Mesenchymal stem cell (in vitro differentiated cells and primary cell): Measurements from ENCODE around the gene USP12.

Source experiments
- DNase-seq: peaks from one replicate; pipeline ENCODE4 v3.0.0-alpha.2; 2013
- H2AFZ ChIP-seq: one replicate; pipeline ENCODE4 v1.6.1; 2013; ENCODE audit warnings: low read depth, mild to moderate bottlenecking, control low read depth, inconsistent platforms, low read length, moderate library complexity
- H2AK5ac ChIP-seq: 2 replicates; pipeline ENCODE4 v1.6.1; 2013; ENCODE audit warnings: low read length, moderate library complexity, mild to moderate bottlenecking, inconsistent platforms; ENCODE audit not compliant: severe bottlenecking
- H2BK120ac ChIP-seq: one replicate; pipeline ENCODE4 v1.6.1; 2013; ENCODE audit warnings: low read depth, mild to moderate bottlenecking, inconsistent platforms, low read length, moderate library complexity
- H2BK12ac ChIP-seq, 2 experiments: one replicate each; pipeline ENCODE4 v1.6.1; 2013; ENCODE audit warnings: inconsistent platforms in 2 of 2, low read length in 2 of 2, mild to moderate bottlenecking in 2 of 2, moderate library complexity in 2 of 2, control low read depth in 1 of 2
- H2BK15ac ChIP-seq: one replicate; pipeline ENCODE4 v1.6.1; 2013; ENCODE audit warnings: mild to moderate bottlenecking, low read depth, inconsistent platforms; ENCODE audit not compliant: poor library complexity, severe bottlenecking
- H2BK5ac ChIP-seq: 2 replicates; pipeline ENCODE4 v1.6.1; 2013; ENCODE audit warnings: low read depth, mild to moderate bottlenecking, low read length, control low read depth, inconsistent platforms; ENCODE audit not compliant: poor library complexity, severe bottlenecking
- H3K14ac ChIP-seq, 2 experiments: one replicate each; pipeline ENCODE4 v1.6.1; 2013; ENCODE audit warnings: inconsistent platforms in 2 of 2, low read length in 2 of 2, control low read depth in 1 of 2, mild to moderate bottlenecking in 1 of 2, moderate library complexity in 1 of 2
- H3K18ac ChIP-seq, 2 experiments: one replicate each; pipeline ENCODE4 v1.6.1; 2013; ENCODE audit warnings: inconsistent platforms in 2 of 2, low read length in 2 of 2, control low read depth in 1 of 2, low read depth in 1 of 2, mild to moderate bottlenecking in 1 of 2
- H3K23ac ChIP-seq, 2 experiments: one replicate each; pipeline ENCODE4 v1.6.1; 2013; ENCODE audit warnings: inconsistent platforms in 2 of 2, low read length in 2 of 2, mild to moderate bottlenecking in 2 of 2, moderate library complexity in 2 of 2, control low read depth in 1 of 2
- H3K27ac ChIP-seq: 2 replicates; pipeline ENCODE4 v1.5.1; 2013; ENCODE audit warnings: mild to moderate bottlenecking, moderate library complexity, low read length, control low read depth, inconsistent platforms; ENCODE audit not compliant: poor library complexity, severe bottlenecking
- H3K27me3 ChIP-seq, 2 experiments: 2 replicates each; pipeline versions ENCODE4 v1.6.1 to v1.7.0; 2013; ENCODE audit warnings: low read length in 2 of 2, mild to moderate bottlenecking in 2 of 2, moderate library complexity in 2 of 2, control low read depth in 1 of 2, inconsistent platforms in 1 of 2; ENCODE audit not compliant: control insufficient read depth in 1 of 2, insufficient read depth in 1 of 2
- H3K36me3 ChIP-seq, 2 experiments: 2 replicates each; pipeline versions ENCODE4 v1.6.1 to v1.7.0; 2013; ENCODE audit warnings: low read length in 2 of 2, control low read depth in 1 of 2, inconsistent platforms in 1 of 2, low read depth in 1 of 2, mild to moderate bottlenecking in 1 of 2; ENCODE audit not compliant: insufficient read depth in 2 of 2, control insufficient read depth in 1 of 2
- H3K4ac ChIP-seq, 2 experiments: one replicate each; pipeline ENCODE4 v1.6.1; 2013; ENCODE audit warnings: inconsistent platforms in 2 of 2, low read length in 2 of 2, mild to moderate bottlenecking in 2 of 2, moderate library complexity in 2 of 2, control low read depth in 1 of 2, low read depth in 1 of 2
- H3K4me1 ChIP-seq: 2 replicates; pipeline ENCODE4 v1.6.1; 2013; ENCODE audit warnings: low read depth, low read length, control low read depth; ENCODE audit not compliant: control insufficient read depth, insufficient read depth
- H3K4me2 ChIP-seq: 2 replicates; pipeline ENCODE4 v1.6.1; 2013; ENCODE audit warnings: low read length, mild to moderate bottlenecking, inconsistent platforms; ENCODE audit not compliant: poor library complexity, severe bottlenecking
- H3K4me3 ChIP-seq, 2 experiments: 2 replicates each; pipeline versions ENCODE4 v1.5.1 to v1.7.0; 2013; ENCODE audit warnings: low read length in 2 of 2, mild to moderate bottlenecking in 2 of 2, control low read depth in 1 of 2, low read depth in 1 of 2; ENCODE audit not compliant: insufficient read depth in 1 of 2
- H3K79me1 ChIP-seq: replicated peaks from 2 replicates; pipeline ENCODE4 v1.6.1; 2013; ENCODE audit warnings: mild to moderate bottlenecking, control low read depth, low read length, inconsistent platforms; ENCODE audit not compliant: poor library complexity, severe bottlenecking
- H3K9ac ChIP-seq: 2 replicates; pipeline ENCODE4 v1.7.0; 2013; ENCODE audit warnings: mild to moderate bottlenecking, low read length, moderate library complexity
- H3K9me3 ChIP-seq: 2 replicates; pipeline ENCODE4 v1.7.0; 2013; ENCODE audit warnings: mild to moderate bottlenecking, low read length; ENCODE audit not compliant: control insufficient read depth
- H4K8ac ChIP-seq: one replicate; pipeline ENCODE4 v1.6.1; 2013; ENCODE audit warnings: inconsistent platforms, mild to moderate bottlenecking, low read length, moderate library complexity
- H4K91ac ChIP-seq: one replicate; pipeline ENCODE4 v1.6.1; 2013; ENCODE audit warnings: mild to moderate bottlenecking, low read length, inconsistent platforms
- WGBS: methylation state at CpG from one replicate; pipeline ENCODE4 v1.1.7; 2013; ENCODE audit warnings: mixed read lengths; 5-methylcytosine and 5-hydroxymethylcytosine counted together

Gene USP12

GRCh38 chr13:27203854-27204253 lies 32.2 kb upstream of the USP12 start:
- H2BK15ac ChIP-seq, result no peak overlapping the region
- 87% methylated on average over 3 of the region's 3 CpGs for WGBS

GRCh38 chr13:27203186-27203585 lies 31.6 kb upstream of the USP12 start:
- Histone ChIP-seq H3K27me3 (peaks cover 0 to 3% of the 10 kb centered on the region in 2 experiments), H3K23ac (no peak overlapping the region), H2BK120ac (no peak overlapping the region), H3K14ac (no peak overlapping the region), H4K91ac (no peak overlapping the region), H3K4ac (no peak overlapping the region), H3K4me3 (no peak overlapping the region), H3K4me1 (no peaks in the 10 kb centered on the region), H3K4me2 (no peak overlapping the region), H3K27ac (no peak overlapping the region), H3K9ac (no peak overlapping the region), H3K9me3 (no peaks in the 10 kb centered on the region), H2AK5ac (no peak overlapping the region), H4K8ac (no peak overlapping the region), H3K36me3 (no peaks in the 10 kb centered on the region), H2AFZ (no peak overlapping the region), H2BK15ac (no peak overlapping the region), H2BK5ac (no peak overlapping the region), H3K18ac (no peak overlapping the region), H2BK12ac (no peak overlapping the region), H3K79me1 (no peaks in the 10 kb centered on the region)
- WGBS, result 98% methylated on average over 3 of the region's 4 CpGs
- DNase-seq, result no peak

More at GRCh38 chr13:27203854-27204253, 32.2 kb upstream of the USP12 start:
- no peak overlapping the region for H4K91ac ChIP-seq
- peaks cover 3% of the 10 kb centered on the region for H3K9me3 ChIP-seq
- H3K36me3 ChIP-seq, result no peaks in the 10 kb centered on the region
- H2BK12ac ChIP-seq, result no peak overlapping the region
- H3K4ac ChIP-seq, result no peak overlapping the region
- H2AFZ ChIP-seq, result no peak overlapping the region
- H2AK5ac ChIP-seq, result no peak overlapping the region
- no peak overlapping the region for H3K4me3 ChIP-seq
- peaks cover 0 to 3% of the 10 kb centered on the region in 2 experiments for H3K27me3 ChIP-seq
- no peak overlapping the region for H3K9ac ChIP-seq
- no peak overlapping the region for H2BK5ac ChIP-seq
- no peak overlapping the region for H3K27ac ChIP-seq
- no peak overlapping the region for H3K23ac ChIP-seq
- no peak overlapping the region for H3K18ac ChIP-seq
- no peak overlapping the region for H2BK120ac ChIP-seq
- H3K79me1 ChIP-seq, result no peaks in the 10 kb centered on the region
- H4K8ac ChIP-seq, result no peak overlapping the region
- no peak overlapping the region for H3K4me2 ChIP-seq
- no peak overlapping the region for H3K14ac ChIP-seq
- no peak for DNase-seq
- no peaks in the 10 kb centered on the region for H3K4me1 ChIP-seq

GRCh38 chr13:27201661-27202060 lies 30.1 kb upstream of the USP12 start:
- Histone ChIP-seq H2AK5ac (no peak overlapping the region), H3K4me1 (no peaks in the 10 kb centered on the region), H3K27ac (no peak overlapping the region), H2AFZ (no peak overlapping the region), H3K9ac (no peak overlapping the region), H2BK120ac (no peak overlapping the region), H3K18ac (no peak overlapping the region), H4K8ac (no peak overlapping the region), H2BK12ac (no peak overlapping the region), H3K36me3 (no peaks in the 10 kb centered on the region), H3K9me3 (peaks cover 3% of the 10 kb centered on the region), H3K27me3 (no peaks in the 10 kb centered on the region), H3K23ac (no peak overlapping the region), H3K4me2 (no peak overlapping the region), H4K91ac (no peak overlapping the region), H3K79me1 (no peaks in the 10 kb centered on the region), H3K14ac (no peak overlapping the region), H2BK15ac (no peak overlapping the region), H3K4ac (no peak overlapping the region), H3K4me3 (no peak overlapping the region), H2BK5ac (no peak overlapping the region)
- DNase-seq, result no peak
- WGBS, result 80% methylated on average over 1 of the region's 1 CpG

GRCh38 chr13:27200413-27201070 lies 28.9 kb upstream of the USP12 start:
- no peak overlapping the region for H2BK120ac ChIP-seq
- H3K79me1 ChIP-seq, result no peaks in the 10 kb centered on the region
- H3K9ac ChIP-seq, result no peak overlapping the region
- H3K4me1 ChIP-seq, result no peaks in the 10 kb centered on the region
- H3K18ac ChIP-seq, result no peak overlapping the region
- H2BK5ac ChIP-seq, result no peak overlapping the region
- 31% methylated on average over 1 of the region's 1 CpG for WGBS
- no peak overlapping the region for H2BK12ac ChIP-seq
- H3K4me2 ChIP-seq, result no peak overlapping the region
- no peak overlapping the region for H2BK15ac ChIP-seq
- no peak overlapping the region for H4K91ac ChIP-seq
- no peak overlapping the region for H2AFZ ChIP-seq
- no peak overlapping the region for H3K4ac ChIP-seq
- no peak for DNase-seq
- no peak overlapping the region for H4K8ac ChIP-seq
- no peak overlapping the region for H2AK5ac ChIP-seq
- H3K27me3 ChIP-seq, result no peaks in the 10 kb centered on the region
- H3K9me3 ChIP-seq, result peaks cover 3% of the 10 kb centered on the region
- H3K14ac ChIP-seq, result no peak overlapping the region
- H3K4me3 ChIP-seq, result no peak overlapping the region
- H3K36me3 ChIP-seq, result no peaks in the 10 kb centered on the region
- H3K23ac ChIP-seq, result no peak overlapping the region
- H3K27ac ChIP-seq, result no peak overlapping the region
